K562 (cell line): ENCODE measurements around the gene ALOX12B. TPM values are rescaled to one million over a fixed set of nuclear protein-coding genes. Genes with fewer than 3 reads are reported as not detected.

ENCODE experiments used
- BACH1 ChIP-seq: fragments of 200-800 bp; sonication (Bioruptor generic); IDR thresholded peaks from 2 replicates; pipeline ENCODE4 v1.6.1; 2016; ENCODE audit warnings: missing genetic modification characterization, missing compliant biosample characterization
- BCLAF1 ChIP-seq, 2 experiments: fragments of 450-650 bp in 1 of 2; IDR thresholded peaks; 2 replicates each; pipeline ENCODE4 v1.6.1; 2011 to 2017; ENCODE audit warnings: low read depth in 2 of 2, antibody characterized with exemption in 1 of 2, borderline replicate concordance in 1 of 2, low read length in 1 of 2, mild to moderate bottlenecking in 1 of 2, mixed read lengths in 1 of 2; ENCODE audit not compliant: control insufficient read depth in 1 of 2
- CBX1 ChIP-seq: sonication (generic); IDR thresholded peaks from 2 replicates; pipeline ENCODE4 v1.6.1; 2016; ENCODE audit warnings: antibody characterized with exemption, low read depth, mild to moderate bottlenecking
- CGGBP1 ChIP-seq: fragments of 250-450 bp; sonication (Bioruptor Pico); IDR thresholded peaks from 2 replicates; pipeline ENCODE4 v1.9.0; 2021; ENCODE audit warnings: mild to moderate bottlenecking
- DNMT1 ChIP-seq: fragments of 450-650 bp; IDR thresholded peaks from 2 replicates; pipeline ENCODE4 v1.6.1; 2016; ENCODE audit warnings: antibody characterized with exemption, mild to moderate bottlenecking
- ELF2 ChIP-seq: fragments of 250-450 bp; sonication (Bioruptor Pico); IDR thresholded peaks from 2 replicates; pipeline ENCODE4 v1.5.0; 2021; ENCODE audit warnings: mild to moderate bottlenecking
- IRF2 ChIP-seq: sonication (generic); formaldehyde crosslinking; IDR thresholded peaks from 2 replicates; pipeline ENCODE4 v1.8.1; 2022; ENCODE audit warnings: mild to moderate bottlenecking, missing genetic modification reagents
- JUND ChIP-seq, 2 experiments: IDR thresholded peaks; 2 replicates in 1 of 2; 3 replicates in 1 of 2; pipeline ENCODE4 v1.6.1; 2011; ENCODE audit warnings: borderline replicate concordance in 2 of 2, low read depth in 2 of 2, low read length in 2 of 2, improper control_type of control experiment in 1 of 2, missing biosample characterization in 1 of 2, missing genetic modification characterization in 1 of 2, missing genetic modification reagents in 1 of 2
- NFATC3 ChIP-seq: fragments of 450-650 bp; IDR thresholded peaks from 2 replicates; pipeline ENCODE4 v1.6.1; 2017; ENCODE audit warnings: mild to moderate bottlenecking
- NR2F6 ChIP-seq: fragments of 450-650 bp; formaldehyde crosslinking; IDR thresholded peaks from 2 replicates; pipeline ENCODE4 v1.4.0; 2020; ENCODE audit warnings: mild to moderate bottlenecking
- ZNF133 ChIP-seq: fragments of 250-450 bp; sonication (Bioruptor Pico); IDR thresholded peaks from 2 replicates; pipeline ENCODE4 v1.4.0; 2020; ENCODE audit warnings: mild to moderate bottlenecking
- polyA plus RNA-seq, 8 experiments: library from polyadenylated mRNA; depleted of rRNA in 4 of 8; stranded (reverse) in 5 of 8; unstranded in 3 of 8; fragments of >200 nt; fragmentation: Nextera tagmentation in 2 of 8; fragmentation: Illumina TruSeq in 1 of 8; extraction: Ambion mirVana in 2 of 8; extraction: Trizol in 1 of 8; gene quantifications; 2 replicates each; pipeline versions ENCODE4 v1.2.1 to v1.2.3, GENCODE V29; 2011 to 2014; ENCODE audit warnings: inconsistent platforms in 1 of 8, missing spikeins in 1 of 8
- total RNA-seq, 7 experiments: library from RNA; depleted of rRNA in 6 of 7; stranded (reverse); fragments of >200 nt in 6 of 7; fragmentation: Illumina TruSeq in 2 of 7; extraction: Trizol in 2 of 7; gene quantifications; 2 replicates each; pipeline versions ENCODE4 v1.2.1 to v1.2.3, GENCODE V29; 2011 to 2021; ENCODE audit warnings: low replicate concordance in 1 of 7
- TF ChIP-seq, protein P1 (sequence below): fragments of 450-650 bp; IDR thresholded peaks from 2 replicates; pipeline ENCODE4 v1.6.1; 2016; ENCODE audit warnings: mild to moderate bottlenecking, moderate library complexity

The ALOX12B gene
- total and polyA plus RNA-seq, 9 of the 15 experiments (the other 6 are each of a cell fraction or from before 2014, with no cell fraction given), result not detected

GRCh38 chr17:8125154-8125946, 37.8 kb upstream of the ALOX12B start (continued):
- TF ChIP-seq, protein P1, sequence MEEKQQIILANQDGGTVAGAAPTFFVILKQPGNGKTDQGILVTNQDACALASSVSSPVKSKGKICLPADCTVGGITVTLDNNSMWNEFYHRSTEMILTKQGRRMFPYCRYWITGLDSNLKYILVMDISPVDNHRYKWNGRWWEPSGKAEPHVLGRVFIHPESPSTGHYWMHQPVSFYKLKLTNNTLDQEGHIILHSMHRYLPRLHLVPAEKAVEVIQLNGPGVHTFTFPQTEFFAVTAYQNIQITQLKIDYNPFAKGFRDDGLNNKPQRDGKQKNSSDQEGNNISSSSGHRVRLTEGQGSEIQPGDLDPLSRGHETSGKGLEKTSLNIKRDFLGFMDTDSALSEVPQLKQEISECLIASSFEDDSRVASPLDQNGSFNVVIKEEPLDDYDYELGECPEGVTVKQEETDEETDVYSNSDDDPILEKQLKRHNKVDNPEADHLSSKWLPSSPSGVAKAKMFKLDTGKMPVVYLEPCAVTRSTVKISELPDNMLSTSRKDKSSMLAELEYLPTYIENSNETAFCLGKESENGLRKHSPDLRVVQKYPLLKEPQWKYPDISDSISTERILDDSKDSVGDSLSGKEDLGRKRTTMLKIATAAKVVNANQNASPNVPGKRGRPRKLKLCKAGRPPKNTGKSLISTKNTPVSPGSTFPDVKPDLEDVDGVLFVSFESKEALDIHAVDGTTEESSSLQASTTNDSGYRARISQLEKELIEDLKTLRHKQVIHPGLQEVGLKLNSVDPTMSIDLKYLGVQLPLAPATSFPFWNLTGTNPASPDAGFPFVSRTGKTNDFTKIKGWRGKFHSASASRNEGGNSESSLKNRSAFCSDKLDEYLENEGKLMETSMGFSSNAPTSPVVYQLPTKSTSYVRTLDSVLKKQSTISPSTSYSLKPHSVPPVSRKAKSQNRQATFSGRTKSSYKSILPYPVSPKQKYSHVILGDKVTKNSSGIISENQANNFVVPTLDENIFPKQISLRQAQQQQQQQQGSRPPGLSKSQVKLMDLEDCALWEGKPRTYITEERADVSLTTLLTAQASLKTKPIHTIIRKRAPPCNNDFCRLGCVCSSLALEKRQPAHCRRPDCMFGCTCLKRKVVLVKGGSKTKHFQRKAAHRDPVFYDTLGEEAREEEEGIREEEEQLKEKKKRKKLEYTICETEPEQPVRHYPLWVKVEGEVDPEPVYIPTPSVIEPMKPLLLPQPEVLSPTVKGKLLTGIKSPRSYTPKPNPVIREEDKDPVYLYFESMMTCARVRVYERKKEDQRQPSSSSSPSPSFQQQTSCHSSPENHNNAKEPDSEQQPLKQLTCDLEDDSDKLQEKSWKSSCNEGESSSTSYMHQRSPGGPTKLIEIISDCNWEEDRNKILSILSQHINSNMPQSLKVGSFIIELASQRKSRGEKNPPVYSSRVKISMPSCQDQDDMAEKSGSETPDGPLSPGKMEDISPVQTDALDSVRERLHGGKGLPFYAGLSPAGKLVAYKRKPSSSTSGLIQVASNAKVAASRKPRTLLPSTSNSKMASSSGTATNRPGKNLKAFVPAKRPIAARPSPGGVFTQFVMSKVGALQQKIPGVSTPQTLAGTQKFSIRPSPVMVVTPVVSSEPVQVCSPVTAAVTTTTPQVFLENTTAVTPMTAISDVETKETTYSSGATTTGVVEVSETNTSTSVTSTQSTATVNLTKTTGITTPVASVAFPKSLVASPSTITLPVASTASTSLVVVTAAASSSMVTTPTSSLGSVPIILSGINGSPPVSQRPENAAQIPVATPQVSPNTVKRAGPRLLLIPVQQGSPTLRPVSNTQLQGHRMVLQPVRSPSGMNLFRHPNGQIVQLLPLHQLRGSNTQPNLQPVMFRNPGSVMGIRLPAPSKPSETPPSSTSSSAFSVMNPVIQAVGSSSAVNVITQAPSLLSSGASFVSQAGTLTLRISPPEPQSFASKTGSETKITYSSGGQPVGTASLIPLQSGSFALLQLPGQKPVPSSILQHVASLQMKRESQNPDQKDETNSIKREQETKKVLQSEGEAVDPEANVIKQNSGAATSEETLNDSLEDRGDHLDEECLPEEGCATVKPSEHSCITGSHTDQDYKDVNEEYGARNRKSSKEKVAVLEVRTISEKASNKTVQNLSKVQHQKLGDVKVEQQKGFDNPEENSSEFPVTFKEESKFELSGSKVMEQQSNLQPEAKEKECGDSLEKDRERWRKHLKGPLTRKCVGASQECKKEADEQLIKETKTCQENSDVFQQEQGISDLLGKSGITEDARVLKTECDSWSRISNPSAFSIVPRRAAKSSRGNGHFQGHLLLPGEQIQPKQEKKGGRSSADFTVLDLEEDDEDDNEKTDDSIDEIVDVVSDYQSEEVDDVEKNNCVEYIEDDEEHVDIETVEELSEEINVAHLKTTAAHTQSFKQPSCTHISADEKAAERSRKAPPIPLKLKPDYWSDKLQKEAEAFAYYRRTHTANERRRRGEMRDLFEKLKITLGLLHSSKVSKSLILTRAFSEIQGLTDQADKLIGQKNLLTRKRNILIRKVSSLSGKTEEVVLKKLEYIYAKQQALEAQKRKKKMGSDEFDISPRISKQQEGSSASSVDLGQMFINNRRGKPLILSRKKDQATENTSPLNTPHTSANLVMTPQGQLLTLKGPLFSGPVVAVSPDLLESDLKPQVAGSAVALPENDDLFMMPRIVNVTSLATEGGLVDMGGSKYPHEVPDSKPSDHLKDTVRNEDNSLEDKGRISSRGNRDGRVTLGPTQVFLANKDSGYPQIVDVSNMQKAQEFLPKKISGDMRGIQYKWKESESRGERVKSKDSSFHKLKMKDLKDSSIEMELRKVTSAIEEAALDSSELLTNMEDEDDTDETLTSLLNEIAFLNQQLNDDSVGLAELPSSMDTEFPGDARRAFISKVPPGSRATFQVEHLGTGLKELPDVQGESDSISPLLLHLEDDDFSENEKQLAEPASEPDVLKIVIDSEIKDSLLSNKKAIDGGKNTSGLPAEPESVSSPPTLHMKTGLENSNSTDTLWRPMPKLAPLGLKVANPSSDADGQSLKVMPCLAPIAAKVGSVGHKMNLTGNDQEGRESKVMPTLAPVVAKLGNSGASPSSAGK, result peak; percentile 24; the same call in 1 of the 2 replicates
- TF ChIP-seq ELF2 (CRISPR knock-in tag) (0 out of 2 replicates have a peak, but pooled peaks have one; percentile 33), IRF2 (CRISPR knock-in tag) (no peak), ZNF133 (no peak), BACH1 (tag) (no peak), CBX1 (no peak), JUND (IDR thresholded peaks at IDR 0.05; ENCODE audit: borderline replicate concordance, low read depth, low read length) (no peak), JUND (tag; IDR thresholded peaks at IDR 0.05; ENCODE audit: borderline replicate concordance, low read depth, low read length) (no peak), NR2F6 (CRISPR knock-in tag) (no peak), BCLAF1 (IDR thresholded peaks at IDR 0.05; ENCODE audit: borderline replicate concordance in 1 of 2, control insufficient read depth in 1 of 2, low read depth in 2 of 2, low read length in 1 of 2) (no peak), DNMT1 (no peak), CGGBP1 (CRISPR knock-in tag) (peak; percentile 63; the same call in 1 of the 2 replicates), NFATC3 (no peak)
